ENCODE results near the gene RAB4A.

The RAB4A gene

DNA sequence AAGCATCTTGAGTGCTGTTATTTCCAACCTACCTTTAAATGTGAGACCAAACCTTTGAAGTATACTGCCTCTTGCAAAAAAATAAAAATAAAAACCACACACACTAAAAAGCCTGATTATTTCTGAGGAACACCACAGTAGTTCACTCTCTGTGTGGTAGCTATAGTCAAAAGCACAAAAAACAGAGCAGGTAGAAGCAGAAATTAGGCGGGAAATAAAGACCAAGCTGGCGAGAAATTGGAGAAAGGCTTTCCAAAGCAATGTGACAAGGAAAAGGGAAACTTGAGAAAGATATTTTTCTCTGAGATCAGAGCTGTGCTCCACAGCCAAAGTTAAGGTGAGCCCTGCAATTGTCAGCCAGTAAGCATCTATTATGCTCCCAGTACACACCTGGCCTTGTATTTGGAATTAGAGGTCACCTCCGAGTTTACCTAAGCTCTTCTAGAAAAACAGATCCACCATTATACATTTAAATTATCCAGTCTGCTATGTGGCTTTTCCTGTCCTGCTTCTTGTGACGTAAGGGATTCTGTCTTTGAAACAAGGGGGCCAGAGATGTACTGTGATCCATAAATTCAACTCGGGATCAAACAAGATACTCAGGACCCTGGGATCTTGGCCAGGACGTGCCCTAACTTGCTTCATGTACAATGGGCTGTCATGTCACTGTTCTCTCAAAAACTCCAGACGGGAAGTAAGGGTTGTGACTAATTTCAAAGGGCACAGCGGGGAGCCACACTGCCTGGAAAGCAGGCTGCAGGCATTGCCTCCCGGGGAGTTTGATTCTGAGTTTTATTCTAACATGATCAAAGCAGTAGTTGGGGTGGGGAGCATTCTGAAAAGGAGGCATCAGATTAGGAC lies 39.8 kb upstream of the RAB4A start (continued):
- TF ChIP-seq ZNF639 (tag by site-specific recombination; IDR thresholded peaks at IDR 0.05) (no peak), ZNF416 (tag by site-specific recombination; IDR thresholded peaks at IDR 0.05) (no peak), EGR2 (tag by site-specific recombination; IDR thresholded peaks at IDR 0.05; ENCODE audit: low read depth) (no peak), ZNF654 (tag by site-specific recombination; IDR thresholded peaks at IDR 0.05; ENCODE audit: low read depth) (no peak), PATZ1 (tag by site-specific recombination; IDR thresholded peaks at IDR 0.05) (peak; percentile 63; the same call in 1 of the 2 replicates), KLF7 (tag by site-specific recombination; IDR thresholded peaks at IDR 0.05; ENCODE audit: borderline replicate concordance) (no peak), ZNF791 (tag by site-specific recombination; IDR thresholded peaks at IDR 0.05) (no peak), GFI1B (tag by site-specific recombination; IDR thresholded peaks at IDR 0.05) (no peak), ZNF843 (tag by site-specific recombination; IDR thresholded peaks at IDR 0.05) (peak; percentile 81), ZNF624 (tag by site-specific recombination; IDR thresholded peaks at IDR 0.05) (no peak), SP7 (tag by site-specific recombination; IDR thresholded peaks at IDR 0.05) (peak; percentile 79), ZSCAN23 (tag by site-specific recombination; IDR thresholded peaks at IDR 0.05) (no peak), ZNF16 (tag by site-specific recombination; IDR thresholded peaks at IDR 0.05; ENCODE audit: low read depth) (no peak), KLF10 (tag by site-specific recombination; IDR thresholded peaks at IDR 0.05) (peak; percentile 56), SCRT1 (tag by site-specific recombination; IDR thresholded peaks at IDR 0.05; ENCODE audit: borderline replicate concordance) (no peak), TRIM28 (IDR thresholded peaks at IDR 0.05; ENCODE audit: borderline replicate concordance, low read length) (peak; percentile 74; the same call in 1 of the 2 replicates), ZNF148 (tag by site-specific recombination; IDR thresholded peaks at IDR 0.05; ENCODE audit: borderline replicate concordance) (no peak), AEBP2 (tag by site-specific recombination; IDR thresholded peaks at IDR 0.05; ENCODE audit: borderline replicate concordance) (no peak), GLI2 (tag by site-specific recombination; IDR thresholded peaks at IDR 0.05; ENCODE audit: borderline replicate concordance, low read depth) (no peak), ZNF449 (tag by site-specific recombination; IDR thresholded peaks at IDR 0.05) (no peak; the same call in 1 of the 2 replicates), ZBTB17 (tag by site-specific recombination; IDR thresholded peaks at IDR 0.05) (peak; percentile 82), ZNF169 (tag by site-specific recombination; IDR thresholded peaks at IDR 0.05) (no peak)
- TF ChIP-seq, protein P1, sequence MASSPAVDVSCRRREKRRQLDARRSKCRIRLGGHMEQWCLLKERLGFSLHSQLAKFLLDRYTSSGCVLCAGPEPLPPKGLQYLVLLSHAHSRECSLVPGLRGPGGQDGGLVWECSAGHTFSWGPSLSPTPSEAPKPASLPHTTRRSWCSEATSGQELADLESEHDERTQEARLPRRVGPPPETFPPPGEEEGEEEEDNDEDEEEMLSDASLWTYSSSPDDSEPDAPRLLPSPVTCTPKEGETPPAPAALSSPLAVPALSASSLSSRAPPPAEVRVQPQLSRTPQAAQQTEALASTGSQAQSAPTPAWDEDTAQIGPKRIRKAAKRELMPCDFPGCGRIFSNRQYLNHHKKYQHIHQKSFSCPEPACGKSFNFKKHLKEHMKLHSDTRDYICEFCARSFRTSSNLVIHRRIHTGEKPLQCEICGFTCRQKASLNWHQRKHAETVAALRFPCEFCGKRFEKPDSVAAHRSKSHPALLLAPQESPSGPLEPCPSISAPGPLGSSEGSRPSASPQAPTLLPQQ (tag by site-specific recombination; IDR thresholded peaks at IDR 0.05) = peak; percentile 56; the same call in 1 of the 2 replicates

All from HEK293 (cell line).